SK-N-SH (cell line): ENCODE data around the gene IRAG1.

Experiments
- CTCF ChIP-seq: fragments of 200-600 bp; sonication (generic); IDR thresholded peaks from 2 replicates; pipeline ENCODE4 v1.6.1; 2017; ENCODE audit warnings: antibody characterized with exemption, mild to moderate bottlenecking, moderate library complexity
- POLR2AphosphoS5 ChIP-seq: IDR thresholded peaks from 2 replicates; pipeline ENCODE4 v1.6.1; 2012; ENCODE audit warnings: low read depth, low read length
- TF ChIP-seq, protein P1 (sequence below): IDR thresholded peaks from 2 replicates; pipeline ENCODE4 v1.6.1; 2012; ENCODE audit warnings: mild to moderate bottlenecking, low read depth, low read length, moderate library complexity

DNA sequence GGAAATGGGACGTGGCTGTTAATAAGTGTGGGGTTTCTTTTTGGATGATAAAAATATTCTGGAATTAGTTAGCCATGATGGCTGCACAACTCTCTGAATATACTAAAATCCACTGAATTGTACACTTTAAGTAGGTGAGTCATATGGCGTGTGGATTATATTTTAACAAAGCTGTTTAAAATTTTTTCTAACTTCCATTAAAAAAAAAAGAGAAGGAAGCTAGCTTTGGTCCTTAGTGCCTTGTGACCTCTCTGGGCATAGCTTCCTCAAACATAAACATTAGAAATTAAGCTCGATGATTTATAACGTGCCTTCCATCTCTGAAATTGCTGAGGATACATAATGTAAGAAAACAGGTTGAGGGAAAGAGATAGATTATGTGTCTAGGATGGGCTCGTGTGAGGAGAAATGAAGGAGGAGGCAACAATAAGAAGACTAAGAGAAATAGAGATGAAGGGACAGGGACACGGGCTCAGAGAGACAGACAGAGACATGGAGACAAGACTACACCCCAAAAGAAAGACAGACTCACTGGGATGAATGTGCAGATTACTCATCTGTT lies 20.0 kb downstream of the IRAG1 start:
- TF ChIP-seq CTCF (no peak), POLR2AphosphoS5 (no peak)
- TF ChIP-seq, protein P1, sequence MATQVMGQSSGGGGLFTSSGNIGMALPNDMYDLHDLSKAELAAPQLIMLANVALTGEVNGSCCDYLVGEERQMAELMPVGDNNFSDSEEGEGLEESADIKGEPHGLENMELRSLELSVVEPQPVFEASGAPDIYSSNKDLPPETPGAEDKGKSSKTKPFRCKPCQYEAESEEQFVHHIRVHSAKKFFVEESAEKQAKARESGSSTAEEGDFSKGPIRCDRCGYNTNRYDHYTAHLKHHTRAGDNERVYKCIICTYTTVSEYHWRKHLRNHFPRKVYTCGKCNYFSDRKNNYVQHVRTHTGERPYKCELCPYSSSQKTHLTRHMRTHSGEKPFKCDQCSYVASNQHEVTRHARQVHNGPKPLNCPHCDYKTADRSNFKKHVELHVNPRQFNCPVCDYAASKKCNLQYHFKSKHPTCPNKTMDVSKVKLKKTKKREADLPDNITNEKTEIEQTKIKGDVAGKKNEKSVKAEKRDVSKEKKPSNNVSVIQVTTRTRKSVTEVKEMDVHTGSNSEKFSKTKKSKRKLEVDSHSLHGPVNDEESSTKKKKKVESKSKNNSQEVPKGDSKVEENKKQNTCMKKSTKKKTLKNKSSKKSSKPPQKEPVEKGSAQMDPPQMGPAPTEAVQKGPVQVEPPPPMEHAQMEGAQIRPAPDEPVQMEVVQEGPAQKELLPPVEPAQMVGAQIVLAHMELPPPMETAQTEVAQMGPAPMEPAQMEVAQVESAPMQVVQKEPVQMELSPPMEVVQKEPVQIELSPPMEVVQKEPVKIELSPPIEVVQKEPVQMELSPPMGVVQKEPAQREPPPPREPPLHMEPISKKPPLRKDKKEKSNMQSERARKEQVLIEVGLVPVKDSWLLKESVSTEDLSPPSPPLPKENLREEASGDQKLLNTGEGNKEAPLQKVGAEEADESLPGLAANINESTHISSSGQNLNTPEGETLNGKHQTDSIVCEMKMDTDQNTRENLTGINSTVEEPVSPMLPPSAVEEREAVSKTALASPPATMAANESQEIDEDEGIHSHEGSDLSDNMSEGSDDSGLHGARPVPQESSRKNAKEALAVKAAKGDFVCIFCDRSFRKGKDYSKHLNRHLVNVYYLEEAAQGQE: no peak
